ENCODE data around the gene TECPR2. TPM values are rescaled to one million over a fixed set of nuclear protein-coding genes. Genes with fewer than 3 reads are reported as not detected.

The TECPR2 gene
- total and polyA plus RNA-seq, 10 donors: 1.1 to 46.6 (median 26.7) TPM

DNA sequence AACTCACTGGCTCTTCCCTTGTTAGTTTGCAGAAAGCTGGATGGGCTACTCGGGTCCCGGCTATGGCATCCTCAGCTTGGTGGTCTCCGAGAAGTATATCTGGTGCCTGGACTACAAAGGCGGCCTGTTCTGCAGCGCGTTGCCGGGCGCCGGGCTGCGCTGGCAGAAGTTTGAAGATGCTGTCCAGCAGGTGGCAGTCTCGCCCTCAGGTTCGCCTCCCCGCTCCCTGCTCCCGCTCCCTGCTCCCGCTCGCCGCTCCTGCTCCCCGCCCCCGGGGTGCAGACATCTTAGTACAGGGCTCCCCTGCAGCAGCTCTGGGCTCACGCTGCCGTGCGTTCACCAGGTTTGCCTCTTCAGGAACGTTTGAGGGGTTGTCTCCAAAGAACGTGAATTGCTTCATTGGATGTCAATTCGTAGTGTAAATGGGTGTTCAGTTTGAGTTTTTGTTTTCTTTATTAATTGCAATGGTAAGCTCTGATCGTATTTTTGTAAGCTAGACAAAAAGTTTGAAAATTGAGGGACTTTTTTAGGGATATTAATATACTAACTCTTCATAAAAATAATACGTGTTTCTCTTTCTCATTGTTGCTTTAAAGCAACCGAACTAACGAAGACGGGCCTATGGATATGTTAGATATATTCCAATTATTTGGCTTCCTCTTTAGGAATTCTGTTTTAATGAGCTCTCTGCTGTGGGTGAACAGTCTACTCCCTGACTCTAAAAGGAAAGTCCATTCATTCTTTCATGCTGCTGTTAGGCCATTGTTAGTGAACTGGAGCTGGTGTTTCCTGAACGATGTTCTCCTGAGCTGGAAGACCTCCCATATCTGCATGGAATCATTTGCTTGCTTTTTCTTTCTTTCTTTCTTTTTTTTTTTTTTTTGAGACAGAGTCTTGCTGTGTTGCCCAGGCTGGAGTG is 75.5 kb downstream of the TECPR2 start:
- no peak overlapping the region for H3K27ac ChIP-seq
- no peaks in the 10 kb centered on the region for H3K9me3 ChIP-seq
- no peaks in the 10 kb centered on the region for H3K27me3 ChIP-seq (replicated peaks in 1 of 7)
- H3K4me1 ChIP-seq: peaks cover 0 to 13% (median 5%) of the 10 kb centered on the region in 6 donors
- peak overlapping the region in 4 of 8 donors; percentile 13 to 47 (median 24) for H3K4me3 ChIP-seq
- peaks cover 0 to 93% (median 51%) of the 10 kb centered on the region in 6 donors for H3K36me3 ChIP-seq
- DNase-seq: peak; percentile 88
- TF ChIP-seq CTCF (IDR thresholded peaks at IDR 0.05 in 8 of 11, conservative IDR thresholded peaks at IDR 0.05 in 3 of 11): peak; percentile 13 to 91 (median 76)
- TF ChIP-seq POLR2AphosphoS5 (IDR thresholded peaks at IDR 0.05): peak in 2 of 3 donors; percentile 49 to 70
- TF ChIP-seq POLR2A (IDR thresholded peaks at IDR 0.05): no peak
- 20 to 33% (median 24%) methylated on average over 20 to 31 of the region's 31 CpGs for WGBS, 5 donors
- intact Hi-C loops (cut with DNase I; ENCODE audit: low total_unique reads): loop anchor here (2.0 kb wide), 1 partner anchor 79 kb away; no protein-coding TSS in a partner anchor

GRCh38 chr14:102439556-102439955 is 76.8 kb downstream of the TECPR2 start:
- 94 to 97% (median 95%) methylated on average over 8 of the region's 8 CpGs for WGBS, 5 donors
- intact Hi-C loops (cut with DNase I; ENCODE audit: low total_unique reads): loop anchor here (2.0 kb wide), 1 partner anchor 77 kb away; no protein-coding TSS in a partner anchor
- no peak overlapping the region for H3K4me3 ChIP-seq
- H3K9me3 ChIP-seq: no peaks in the 10 kb centered on the region
- H3K27ac ChIP-seq: no peak overlapping the region
- H3K36me3 ChIP-seq: peaks cover 0 to 93% (median 57%) of the 10 kb centered on the region in 6 donors
- no peaks in the 10 kb centered on the region for H3K27me3 ChIP-seq (replicated peaks in 1 of 7)
- DNase-seq: no peak
- no peak for TF ChIP-seq CTCF (IDR thresholded peaks at IDR 0.05 in 8 of 11, conservative IDR thresholded peaks at IDR 0.05 in 3 of 11)
- no peak for TF ChIP-seq POLR2AphosphoS5 (IDR thresholded peaks at IDR 0.05)
- no peak for TF ChIP-seq POLR2A (IDR thresholded peaks at IDR 0.05)
- H3K4me1 ChIP-seq: peaks cover 0 to 13% (median 5%) of the 10 kb centered on the region in 6 donors

DNA sequence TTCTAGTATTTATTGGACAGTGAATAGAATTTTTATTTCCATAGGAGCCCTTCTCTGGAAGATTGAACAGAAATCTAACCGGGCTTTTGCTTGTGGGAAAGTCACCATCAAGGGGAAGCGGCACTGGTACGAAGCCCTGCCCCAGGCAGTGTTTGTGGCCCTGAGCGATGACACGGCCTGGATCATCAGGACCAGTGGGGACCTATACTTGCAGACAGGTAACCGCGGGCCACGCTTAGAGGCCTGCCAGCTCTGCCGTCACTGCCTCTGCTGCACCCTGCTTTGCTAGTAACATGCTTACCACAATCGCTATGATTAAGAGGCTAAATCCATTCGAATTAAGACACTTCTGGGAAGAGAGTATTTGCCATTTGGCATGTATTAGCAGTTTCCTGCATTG is 77.7 kb downstream of the TECPR2 start:
- Histone ChIP-seq H3K36me3 (peaks cover 0 to 93% (median 57%) of the 10 kb centered on the region in 6 donors), H3K4me1 (peaks cover 0 to 13% (median 5%) of the 10 kb centered on the region in 6 donors), H3K9me3 (no peaks in the 10 kb centered on the region), H3K27me3 (replicated peaks in 1 of 7) (no peaks in the 10 kb centered on the region), H3K4me3 (no peak overlapping the region), H3K27ac (no peak overlapping the region)
- intact Hi-C loops (cut with DNase I; ENCODE audit: low total_unique reads): no loop called here
- TF ChIP-seq POLR2A (IDR thresholded peaks at IDR 0.05) (no peak), POLR2AphosphoS5 (IDR thresholded peaks at IDR 0.05) (no peak), CTCF (IDR thresholded peaks at IDR 0.05 in 8 of 11, conservative IDR thresholded peaks at IDR 0.05 in 3 of 11) (no peak)
- no peak for DNase-seq
- WGBS, 5 donors: 96 to 99% (median 98%) methylated on average over 11 of the region's 11 CpGs

All from spleen (tissue), 11 donors.